Hematopoietic multipotent progenitor cell treated with erythropoietin and hydrocortisone succinate and interleukin-3 and kit ligand, for 15 days (in vitro differentiated cells): ENCODE data around the gene ACBD7.

Experiments
- DNase-seq: peaks from one replicate; pipeline ENCODE4 v3.0.0-alpha.2; 2015; ENCODE audit warnings: low spot score

ACBD7 gene

GRCh38 chr10:15091418-15091817 lies 2.8 kb upstream of the ACBD7 start:
- no peak for DNase-seq

GRCh38 chr10:15084502-15084922 lies 4.1 kb downstream of the ACBD7 start:
- no peak for DNase-seq

- no peak for DNase-seq
Measured at GRCh38 chr10:15083674-15084501, 4.7 kb downstream of the ACBD7 start.

GRCh38 chr10:15075421-15075820 lies 13.2 kb downstream of the ACBD7 start:
- no peak for DNase-seq

- DNase-seq: no peak
Measured at GRCh38 chr10:15072358-15072757, 16.2 kb downstream of the ACBD7 start.

GRCh38 chr10:15069230-15069629 lies 19.3 kb downstream of the ACBD7 start:
- no peak for DNase-seq

- no peak for DNase-seq
Measured at GRCh38 chr10:15068802-15069201, 19.8 kb downstream of the ACBD7 start.

GRCh38 chr10:15067154-15067553 lies 21.4 kb downstream of the ACBD7 start:
- no peak for DNase-seq

GRCh38 chr10:15060638-15061037 lies 27.9 kb downstream of the ACBD7 start:
- no peak for DNase-seq

- no peak for DNase-seq
Measured at GRCh38 chr10:15059914-15060313, 28.7 kb downstream of the ACBD7 start.

- DNase-seq: no peak
Measured at GRCh38 chr10:15058689-15059088, 29.9 kb downstream of the ACBD7 start.

GRCh38 chr10:15053061-15053460 lies 35.5 kb downstream of the ACBD7 start:
- no peak for DNase-seq

GRCh38 chr10:15052121-15052520 lies 36.5 kb downstream of the ACBD7 start:
- DNase-seq: no peak

- DNase-seq: no peak
Measured at GRCh38 chr10:15049533-15049932, 39.0 kb downstream of the ACBD7 start.

GRCh38 chr10:15046626-15047025 lies 42.0 kb downstream of the ACBD7 start:
- no peak for DNase-seq

- no peak for DNase-seq
Measured at GRCh38 chr10:15045380-15045779, 43.2 kb downstream of the ACBD7 start.

- DNase-seq: no peak
Measured at GRCh38 chr10:15043674-15044073, 44.9 kb downstream of the ACBD7 start, which contains the start of gene OLAH. TSS of gene OLAH (plus strand) at chr10:15043943. CDS start at chr10:15047289, 3,346 bp downstream.

GRCh38 chr10:15038416-15038815 lies 50.2 kb downstream of the ACBD7 start:
- no peak for DNase-seq

- no peak for DNase-seq
Measured at GRCh38 chr10:15037691-15038090, 50.9 kb downstream of the ACBD7 start.

GRCh38 chr10:15035385-15036301 lies 52.9 kb downstream of the ACBD7 start:
- DNase-seq: no peak

GRCh38 chr10:15027741-15028140 lies 60.8 kb downstream of the ACBD7 start:
- no peak for DNase-seq
